A549 (cell line): ENCODE measurements around the gene ARHGEF16. TPM values are rescaled to one million over a fixed set of nuclear protein-coding genes. Genes with fewer than 3 reads are reported as not detected.

Experiments used
- ATAC-seq, 2 experiments: fragments of 200-7000 bp in 1 of 2; fragments of >200 bp in 1 of 2; cut with Nextera tagmentation in 1 of 2; cut with Tn5 transposase in 1 of 2; 3 replicates each; pipeline versions ENCODE4 v1.8.0 to v1.9.1; 2018 to 2020; ENCODE audit warnings: mild to moderate bottlenecking in 1 of 2, moderate library complexity in 1 of 2
- CTCF ChIA-PET: fragments of 300-600 bp; sonication (Branson Sonifier 250); formaldehyde crosslinking; extraction: SDS; loops from one replicate; lab custom pipeline; 2021; ENCODE audit warnings: antibody characterized with exemption, inconsistent platforms; lab: Yijun Ruan, JAX
- POLR2A ChIA-PET: fragments of 350-600 bp; formaldehyde crosslinking; extraction: SDS; loops from one replicate; lab custom pipeline; 2021; ENCODE audit warnings: antibody characterized with exemption, inconsistent platforms; lab: Yijun Ruan, JAX
- DNase-seq, 2 experiments: peaks; one replicate each; pipeline versions ENCODE4 v3.0.0 to v3.0.0-alpha.2; 2011 to 2016; ENCODE audit warnings: low read depth in 1 of 2, low spot score in 1 of 2
- FAIRE-seq: peaks from 2 replicates; lab custom pipeline; 2011; peaks lifted over from hg19 to GRCh38; lab: Jason Lieb, UNC
- H3K27ac ChIP-seq, 2 experiments: fragments of >200 bp; sonication (Bioruptor Twin); formaldehyde crosslinking; 3 replicates each; pipeline ENCODE4 v1.5.1; 2016 to 2017
- H3K4me1 ChIP-seq: fragments of >200 bp; sonication (Bioruptor Twin); formaldehyde crosslinking; 3 replicates; pipeline ENCODE4 v1.6.1; 2016
- H3K4me2 ChIP-seq: fragments of >200 bp; sonication (Bioruptor Twin); formaldehyde crosslinking; 3 replicates; pipeline ENCODE4 v1.6.1; 2016
- H3K4me3 ChIP-seq: fragments of >200 bp; sonication (Bioruptor Twin); formaldehyde crosslinking; 3 replicates; pipeline ENCODE4 v1.5.1; 2016
- H3K9me3 ChIP-seq: fragments of >200 bp; sonication (Bioruptor Twin); formaldehyde crosslinking; 3 replicates; pipeline ENCODE4 v1.6.1; 2016
- BHLHE40 ChIP-seq: IDR thresholded peaks from 2 replicates; pipeline ENCODE4 v1.6.1; 2012; ENCODE audit warnings: low read depth, low read length, inconsistent platforms
- CBX8 ChIP-seq: fragments of 200-600 bp; sonication (generic); IDR thresholded peaks from 2 replicates; pipeline ENCODE4 v1.6.1; 2016
- CHD2 ChIP-seq: fragments of 150-350 bp; IDR thresholded peaks from 2 replicates; pipeline ENCODE4 v1.6.1; 2014; ENCODE audit warnings: low read length; ENCODE audit not compliant: partially characterized antibody
- CHD4 ChIP-seq: fragments of 200-600 bp; sonication (generic); IDR thresholded peaks from 2 replicates; pipeline ENCODE4 v1.6.1; 2016; ENCODE audit warnings: antibody characterized with exemption, mild to moderate bottlenecking, borderline replicate concordance
- E2F6 ChIP-seq: IDR thresholded peaks from 2 replicates; pipeline ENCODE4 v1.6.1; 2012; ENCODE audit warnings: low read depth, borderline replicate concordance
- EHF ChIP-seq: fragments of 250-450 bp; sonication (Bioruptor Pico); IDR thresholded peaks from 2 replicates; pipeline ENCODE4 v1.5.0; 2020; ENCODE audit warnings: mild to moderate bottlenecking
- ELK1 ChIP-seq: fragments of 150-350 bp; IDR thresholded peaks from 2 replicates; pipeline ENCODE4 v1.6.1; 2014; ENCODE audit warnings: low read depth, mild to moderate bottlenecking, low read length
- FOSB ChIP-seq: fragments of 250-450 bp; sonication (Bioruptor Pico); IDR thresholded peaks from 2 replicates; pipeline ENCODE4 v1.5.0; 2020; ENCODE audit warnings: mild to moderate bottlenecking, moderate library complexity
- FOXS1 ChIP-seq: fragments of 250-450 bp; sonication (Bioruptor Pico); IDR thresholded peaks from 2 replicates; pipeline ENCODE4 v1.5.0; 2020; ENCODE audit warnings: mild to moderate bottlenecking, moderate library complexity
- GATA3 ChIP-seq: IDR thresholded peaks from 2 replicates; pipeline ENCODE4 v1.6.1; 2012; ENCODE audit warnings: borderline replicate concordance
- HOXB5 ChIP-seq: fragments of 250-450 bp; sonication (Bioruptor Pico); IDR thresholded peaks from 2 replicates; pipeline ENCODE4 v1.5.0; 2020; ENCODE audit warnings: mild to moderate bottlenecking, moderate library complexity
- JUN ChIP-seq, 2 experiments: fragments of >200 bp; sonication (Bioruptor Twin); formaldehyde crosslinking; IDR thresholded peaks; 2 replicates in 1 of 2; 3 replicates in 1 of 2; pipeline ENCODE4 v1.6.1; 2016 to 2017
- KDM5A ChIP-seq: fragments of 200-600 bp; sonication (generic); IDR thresholded peaks from 2 replicates; pipeline ENCODE4 v1.6.1; 2016; ENCODE audit warnings: antibody characterized with exemption, mild to moderate bottlenecking
- MAFK ChIP-seq: fragments of 450-650 bp; IDR thresholded peaks from 2 replicates; pipeline ENCODE4 v1.6.1; 2014; ENCODE audit not compliant: partially characterized antibody
- NR3C1 ChIP-seq: fragments of >200 bp; sonication (Bioruptor Twin); formaldehyde crosslinking; IDR thresholded peaks from 3 replicates; pipeline ENCODE4 v1.6.1; 2017
- PHF8 ChIP-seq: fragments of 200-600 bp; sonication (generic); IDR thresholded peaks from 2 replicates; pipeline ENCODE4 v1.6.1; 2016; ENCODE audit warnings: low read depth, mild to moderate bottlenecking, antibody characterized with exemption, moderate library complexity, borderline replicate concordance
- POLR2A ChIP-seq: IDR thresholded peaks from 2 replicates; pipeline ENCODE4 v1.6.1; 2012; ENCODE audit warnings: mild to moderate bottlenecking, low read length
- POLR2AphosphoS2 ChIP-seq: conservative IDR thresholded peaks from 2 replicates; pipeline ENCODE4 v1.6.1; 2012; ENCODE audit warnings: low read length, improper control_type of control experiment, inconsistent platforms
- REST ChIP-seq: fragments of 200-600 bp; sonication (generic); IDR thresholded peaks from 2 replicates; pipeline ENCODE4 v1.6.1; 2016; ENCODE audit warnings: antibody characterized with exemption, mild to moderate bottlenecking, moderate library complexity
- ZFP36 ChIP-seq: fragments of 450-650 bp; IDR thresholded peaks from 2 replicates; pipeline ENCODE4 v1.6.1; 2014; ENCODE audit warnings: borderline replicate concordance; ENCODE audit not compliant: partially characterized antibody
- WGBS: methylation state at CpG from one replicate; pipeline ENCODE4 v1.1.6; 2017; ENCODE audit errors: missing lambda C conversion rate; 5-methylcytosine and 5-hydroxymethylcytosine counted together
- polyA plus RNA-seq, 4 experiments: library from polyadenylated mRNA; depleted of rRNA in 3 of 4; stranded (reverse); fragments of >200 nt; fragmentation: RNase III in 1 of 4; extraction: RNeasy Plus Mini Kit Qiagen cat#74134 plus additional on column Dnase treatment in 1 of 4; gene quantifications; 2 replicates in 3 of 4; 3 replicates in 1 of 4; pipeline ENCODE4 v1.2.3, GENCODE V29; 2011 to 2017
- TF ChIP-seq, protein P1 (sequence below): IDR thresholded peaks from 2 replicates; pipeline ENCODE4 v1.6.1; 2012
- TF ChIP-seq, protein P2 (sequence below): fragments of >200 bp; sonication (Bioruptor Twin); formaldehyde crosslinking; IDR thresholded peaks from 3 replicates; pipeline ENCODE4 v1.6.1; 2016
- TF ChIP-seq, protein P3 (sequence below): fragments of 250-450 bp; sonication (Bioruptor Pico); IDR thresholded peaks from 2 replicates; pipeline ENCODE4 v1.5.0; 2021; ENCODE audit warnings: mild to moderate bottlenecking, moderate library complexity, borderline replicate concordance

The ARHGEF16 gene
- polyA plus RNA-seq, 2 of the 4 experiments (the other 2 are of a cell fraction) = 1.4 to 3.2 TPM

- CTCF ChIA-PET = interaction anchor here (0.6 to 3.8 kb wide), 24 partner anchors 8 to 1010 kb away, joined by 3 to 24 read pairs (median 4); no protein-coding TSS in a partner anchor
- WGBS = 81% methylated on average over 21 of the region's 44 CpGs
- ATAC-seq (no peak), FAIRE-seq (no peak), DNase-seq (no peak)
- TF ChIP-seq JUN (IDR thresholded peaks at IDR 0.05) (no peak), ZFP36 (no peak), POLR2A (no peak), CBX8 (no peak), NR3C1 (no peak), EHF (CRISPR knock-in tag) (no peak), FOXS1 (CRISPR knock-in tag) (no peak), GATA3 (no peak), CHD4 (no peak), REST (no peak), POLR2AphosphoS2 (no peak), KDM5A (no peak), E2F6 (no peak), BHLHE40 (no peak), MAFK (no peak), ELK1 (no peak)
- TF ChIP-seq, protein P1, sequence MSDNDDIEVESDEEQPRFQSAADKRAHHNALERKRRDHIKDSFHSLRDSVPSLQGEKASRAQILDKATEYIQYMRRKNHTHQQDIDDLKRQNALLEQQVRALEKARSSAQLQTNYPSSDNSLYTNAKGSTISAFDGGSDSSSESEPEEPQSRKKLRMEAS = no peak
- POLR2A ChIA-PET = interaction anchor here (0.6 kb wide), 1 partner anchor 1019 kb away, joined by 4 read pairs; no protein-coding TSS in a partner anchor
- H3K4me3 ChIP-seq = no peak overlapping the region
- H3K4me1 ChIP-seq = no peaks in the 10 kb centered on the region
- no peaks in the 10 kb centered on the region for H3K9me3 ChIP-seq
- H3K4me2 ChIP-seq = no peak overlapping the region
- no peak overlapping the region for H3K27ac ChIP-seq
Observed at GRCh38 chr1:3425486-3426215, 28.8 kb upstream of the ARHGEF16 start.

GRCh38 chr1:3426956-3427535 lies 27.4 kb upstream of the ARHGEF16 start:
- Histone ChIP-seq H3K4me1 (no peaks in the 10 kb centered on the region), H3K4me3 (no peak overlapping the region), H3K27ac (no peak overlapping the region), H3K4me2 (no peak overlapping the region), H3K9me3 (no peaks in the 10 kb centered on the region)
- 71% methylated on average over 19 of the region's 20 CpGs for WGBS
- ATAC-seq (no peak), FAIRE-seq (no peak), DNase-seq (no peak)
- CTCF ChIA-PET = interaction anchor here (0.8 to 1.7 kb wide), 2 partner anchors 10 to 414 kb away, joined by 3 to 8 read pairs; no protein-coding TSS in a partner anchor
- TF ChIP-seq, protein P2, sequence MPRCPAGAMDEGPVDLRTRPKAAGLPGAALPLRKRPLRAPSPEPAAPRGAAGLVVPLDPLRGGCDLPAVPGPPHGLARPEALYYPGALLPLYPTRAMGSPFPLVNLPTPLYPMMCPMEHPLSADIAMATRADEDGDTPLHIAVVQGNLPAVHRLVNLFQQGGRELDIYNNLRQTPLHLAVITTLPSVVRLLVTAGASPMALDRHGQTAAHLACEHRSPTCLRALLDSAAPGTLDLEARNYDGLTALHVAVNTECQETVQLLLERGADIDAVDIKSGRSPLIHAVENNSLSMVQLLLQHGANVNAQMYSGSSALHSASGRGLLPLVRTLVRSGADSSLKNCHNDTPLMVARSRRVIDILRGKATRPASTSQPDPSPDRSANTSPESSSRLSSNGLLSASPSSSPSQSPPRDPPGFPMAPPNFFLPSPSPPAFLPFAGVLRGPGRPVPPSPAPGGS = no peak
- TF ChIP-seq, protein P3, sequence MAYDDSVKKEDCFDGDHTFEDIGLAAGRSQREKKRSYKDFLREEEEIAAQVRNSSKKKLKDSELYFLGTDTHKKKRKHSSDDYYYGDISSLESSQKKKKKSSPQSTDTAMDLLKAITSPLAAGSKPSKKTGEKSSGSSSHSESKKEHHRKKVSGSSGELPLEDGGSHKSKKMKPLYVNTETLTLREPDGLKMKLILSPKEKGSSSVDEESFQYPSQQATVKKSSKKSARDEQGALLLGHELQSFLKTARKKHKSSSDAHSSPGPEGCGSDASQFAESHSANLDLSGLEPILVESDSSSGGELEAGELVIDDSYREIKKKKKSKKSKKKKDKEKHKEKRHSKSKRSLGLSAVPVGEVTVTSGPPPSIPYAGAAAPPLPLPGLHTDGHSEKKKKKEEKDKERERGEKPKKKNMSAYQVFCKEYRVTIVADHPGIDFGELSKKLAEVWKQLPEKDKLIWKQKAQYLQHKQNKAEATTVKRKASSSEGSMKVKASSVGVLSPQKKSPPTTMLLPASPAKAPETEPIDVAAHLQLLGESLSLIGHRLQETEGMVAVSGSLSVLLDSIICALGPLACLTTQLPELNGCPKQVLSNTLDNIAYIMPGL (CRISPR knock-in tag) = no peak
- TF ChIP-seq PHF8 = no peak
- TF ChIP-seq BHLHE40 = no peak
- TF ChIP-seq HOXB5 = no peak
- TF ChIP-seq CHD2 = no peak
- no peak for TF ChIP-seq NR3C1
- TF ChIP-seq, protein P1 = no peak
- no peak for TF ChIP-seq FOSB (CRISPR knock-in tag)
- POLR2A ChIA-PET = no interaction called here
